ENCODE data around the gene ASCC1.
"Not testable (repeated sequence)": the region's sequence is repeated elsewhere in the genome, so short reads cannot be mapped to it uniquely, and the experiment has no call there.

Gene ASCC1

GRCh38 chr10:72124989-72125388 is 91.1 kb downstream of the ASCC1 start:
- DNase-seq (ENCODE audit: low read depth in 2 of 2), result no peak

- DNase-seq (ENCODE audit: low read depth in 2 of 2), result no peak
Observed at GRCh38 chr10:72124381-72124780, 91.7 kb downstream of the ASCC1 start.

- no peak for DNase-seq (ENCODE audit: low read depth in 2 of 2)
Observed at GRCh38 chr10:72123616-72124015, 92.5 kb downstream of the ASCC1 start.

GRCh38 chr10:72122221-72122620 is 93.9 kb downstream of the ASCC1 start:
- peak in 1 of 2 donors; percentile 7 for DNase-seq (ENCODE audit: low read depth in 2 of 2)

GRCh38 chr10:72121389-72121788 is 94.7 kb downstream of the ASCC1 start:
- no peak for DNase-seq (ENCODE audit: low read depth in 2 of 2)

GRCh38 chr10:72116372-72116771 is 99.7 kb downstream of the ASCC1 start:
- no peak for DNase-seq (ENCODE audit: low read depth in 2 of 2)

- DNase-seq (ENCODE audit: low read depth in 2 of 2), result no peak
Observed at GRCh38 chr10:72114706-72115450, 101.2 kb downstream of the ASCC1 start.

- no peak for DNase-seq (ENCODE audit: low read depth in 2 of 2)
Observed at GRCh38 chr10:72110673-72111401, 105.2 kb downstream of the ASCC1 start.

GRCh38 chr10:72109636-72110157 is 106.4 kb downstream of the ASCC1 start:
- no peak for DNase-seq (ENCODE audit: low read depth in 2 of 2)

GRCh38 chr10:72108830-72109635 is 107.0 kb downstream of the ASCC1 start:
- DNase-seq (ENCODE audit: low read depth in 2 of 2), result no peak

GRCh38 chr10:72108004-72108370 is 108.1 kb downstream of the ASCC1 start:
- not testable (repeated sequence) for DNase-seq (ENCODE audit: low read depth in 2 of 2)

- DNase-seq (ENCODE audit: low read depth in 2 of 2), result no peak
Observed at GRCh38 chr10:72107325-72108003, 108.6 kb downstream of the ASCC1 start.

- no peak for DNase-seq (ENCODE audit: low read depth in 2 of 2)
Observed at GRCh38 chr10:72106896-72107295, 109.2 kb downstream of the ASCC1 start.

GRCh38 chr10:72106154-72106849 is 109.8 kb downstream of the ASCC1 start:
- DNase-seq (ENCODE audit: low read depth in 2 of 2), result no peak

- no peak for DNase-seq (ENCODE audit: low read depth in 2 of 2)
Observed at GRCh38 chr10:72105710-72106109, 110.4 kb downstream of the ASCC1 start.

GRCh38 chr10:72105098-72105475 is 111.0 kb downstream of the ASCC1 start:
- no peak for DNase-seq (ENCODE audit: low read depth in 2 of 2)

GRCh38 chr10:72104472-72105097 is 111.5 kb downstream of the ASCC1 start:
- no peak for DNase-seq (ENCODE audit: low read depth in 2 of 2)

GRCh38 chr10:72099600-72099921 is 116.5 kb downstream of the ASCC1 start:
- no peak for DNase-seq (ENCODE audit: low read depth in 2 of 2)

GRCh38 chr10:72098836-72099599 is 117.1 kb downstream of the ASCC1 start:
- no peak for DNase-seq (ENCODE audit: low read depth in 2 of 2)

GRCh38 chr10:72098301-72098835 is 117.7 kb downstream of the ASCC1 start:
- DNase-seq (ENCODE audit: low read depth in 2 of 2), result no peak
